Kidney epithelial cell (primary cell): ENCODE results near the gene BCAR1. TPM values are rescaled to one million over a fixed set of nuclear protein-coding genes. Genes with fewer than 3 reads are reported as not detected.
"Not testable (repeated sequence)": the region's sequence is repeated elsewhere in the genome, so short reads cannot be mapped to it uniquely, and the experiment has no call there.

Experiments used
- DNase-seq: peaks from one replicate; pipeline ENCODE4 v3.0.0-alpha.2; 2010; ENCODE audit warnings: low read depth
- H3K27me3 ChIP-seq: 2 replicates; pipeline ENCODE4 v1.6.0; 2011; ENCODE audit warnings: low read length; ENCODE audit not compliant: control insufficient read depth, insufficient read depth
- H3K36me3 ChIP-seq: 2 replicates; pipeline ENCODE4 v1.5.1; 2011; ENCODE audit warnings: low read length; ENCODE audit not compliant: control insufficient read depth, insufficient read depth
- H3K4me3 ChIP-seq: 2 replicates; pipeline ENCODE4 v1.5.1; 2011; ENCODE audit warnings: low read depth, mild to moderate bottlenecking, control low read depth, low read length
- total RNA-seq: library from RNA; depleted of rRNA; stranded (reverse); fragments of >200 nt; gene quantifications from 2 replicates; pipeline ENCODE4 v1.2.3, GENCODE V29; 2015
- TF ChIP-seq, protein P1 (sequence below): IDR thresholded peaks from 2 replicates; pipeline ENCODE4 v1.5.1; 2011; ENCODE audit warnings: mild to moderate bottlenecking, moderate library complexity, low read length, control low read depth, inconsistent platforms; ENCODE audit not compliant: insufficient read depth, poor library complexity, severe bottlenecking

The BCAR1 gene
- total RNA-seq, 1 donor from 2014 or later = 93.8 TPM

DNA sequence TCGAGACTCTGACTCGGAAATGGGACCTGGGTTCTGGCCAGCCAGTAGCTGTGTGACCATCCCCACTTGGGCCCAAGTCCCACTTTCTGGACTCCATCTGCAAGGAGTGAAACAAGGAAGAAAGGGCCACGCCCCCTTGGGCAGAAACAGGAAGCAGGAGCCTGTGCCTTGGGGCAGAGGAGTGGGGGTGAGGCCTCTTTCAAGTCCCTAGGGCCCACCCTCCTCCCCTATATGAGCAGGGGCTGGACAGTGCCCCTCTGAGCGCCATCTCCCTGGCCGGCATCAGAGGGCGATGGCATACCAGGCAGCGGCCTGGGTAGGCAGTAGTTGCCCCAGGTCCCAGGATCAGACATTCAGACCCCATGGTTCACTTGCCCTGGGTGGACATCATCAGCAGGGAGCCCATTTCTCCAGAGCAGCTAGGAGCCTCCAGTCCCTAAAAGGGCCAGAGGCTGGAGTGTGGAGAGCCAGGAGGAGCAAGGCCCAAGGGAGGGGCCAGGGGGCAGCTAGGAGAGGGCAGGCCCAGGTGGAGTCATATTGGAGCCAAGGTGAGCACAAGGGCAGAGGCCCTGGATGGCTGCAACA, 7.1 kb downstream of the BCAR1 start:
- no peak for DNase-seq
- H3K36me3 ChIP-seq = no peaks in the 10 kb centered on the region
- no peaks in the 10 kb centered on the region for H3K27me3 ChIP-seq
- H3K4me3 ChIP-seq = no peak overlapping the region
- TF ChIP-seq, protein P1, sequence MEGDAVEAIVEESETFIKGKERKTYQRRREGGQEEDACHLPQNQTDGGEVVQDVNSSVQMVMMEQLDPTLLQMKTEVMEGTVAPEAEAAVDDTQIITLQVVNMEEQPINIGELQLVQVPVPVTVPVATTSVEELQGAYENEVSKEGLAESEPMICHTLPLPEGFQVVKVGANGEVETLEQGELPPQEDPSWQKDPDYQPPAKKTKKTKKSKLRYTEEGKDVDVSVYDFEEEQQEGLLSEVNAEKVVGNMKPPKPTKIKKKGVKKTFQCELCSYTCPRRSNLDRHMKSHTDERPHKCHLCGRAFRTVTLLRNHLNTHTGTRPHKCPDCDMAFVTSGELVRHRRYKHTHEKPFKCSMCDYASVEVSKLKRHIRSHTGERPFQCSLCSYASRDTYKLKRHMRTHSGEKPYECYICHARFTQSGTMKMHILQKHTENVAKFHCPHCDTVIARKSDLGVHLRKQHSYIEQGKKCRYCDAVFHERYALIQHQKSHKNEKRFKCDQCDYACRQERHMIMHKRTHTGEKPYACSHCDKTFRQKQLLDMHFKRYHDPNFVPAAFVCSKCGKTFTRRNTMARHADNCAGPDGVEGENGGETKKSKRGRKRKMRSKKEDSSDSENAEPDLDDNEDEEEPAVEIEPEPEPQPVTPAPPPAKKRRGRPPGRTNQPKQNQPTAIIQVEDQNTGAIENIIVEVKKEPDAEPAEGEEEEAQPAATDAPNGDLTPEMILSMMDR = no peak

DNA sequence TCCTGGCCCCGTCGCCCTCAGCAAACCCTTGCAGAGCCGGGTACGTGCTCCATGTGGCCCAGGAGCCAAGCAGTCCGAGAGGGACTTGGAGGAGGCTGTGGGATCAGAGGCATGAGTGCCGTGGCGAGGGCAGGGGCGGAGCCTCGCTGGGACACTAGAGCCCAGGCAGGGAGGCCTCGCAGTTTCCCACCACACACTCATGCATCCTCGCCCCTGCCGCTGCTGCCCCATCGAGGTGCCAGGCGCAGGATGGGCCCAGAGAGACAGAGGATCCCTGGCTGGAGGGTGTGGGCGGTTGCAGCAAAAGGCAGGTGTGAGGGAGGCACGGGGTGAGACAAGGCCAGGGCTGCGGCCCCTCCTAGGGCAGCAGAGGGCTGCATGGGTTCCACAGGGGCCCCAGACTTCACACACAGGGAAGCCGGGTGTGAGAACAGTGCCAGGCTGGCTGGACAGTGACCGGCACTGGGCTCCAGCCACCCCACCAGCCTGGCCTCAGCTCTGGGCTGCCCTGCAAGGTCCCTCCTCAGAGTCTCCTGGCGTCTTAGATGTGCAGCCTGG, 7.7 kb downstream of the BCAR1 start:
- DNase-seq = no peak
- H3K36me3 ChIP-seq = no peaks in the 10 kb centered on the region
- TF ChIP-seq, protein P1 = no peak
- H3K27me3 ChIP-seq = no peaks in the 10 kb centered on the region
- H3K4me3 ChIP-seq = no peak overlapping the region

DNA sequence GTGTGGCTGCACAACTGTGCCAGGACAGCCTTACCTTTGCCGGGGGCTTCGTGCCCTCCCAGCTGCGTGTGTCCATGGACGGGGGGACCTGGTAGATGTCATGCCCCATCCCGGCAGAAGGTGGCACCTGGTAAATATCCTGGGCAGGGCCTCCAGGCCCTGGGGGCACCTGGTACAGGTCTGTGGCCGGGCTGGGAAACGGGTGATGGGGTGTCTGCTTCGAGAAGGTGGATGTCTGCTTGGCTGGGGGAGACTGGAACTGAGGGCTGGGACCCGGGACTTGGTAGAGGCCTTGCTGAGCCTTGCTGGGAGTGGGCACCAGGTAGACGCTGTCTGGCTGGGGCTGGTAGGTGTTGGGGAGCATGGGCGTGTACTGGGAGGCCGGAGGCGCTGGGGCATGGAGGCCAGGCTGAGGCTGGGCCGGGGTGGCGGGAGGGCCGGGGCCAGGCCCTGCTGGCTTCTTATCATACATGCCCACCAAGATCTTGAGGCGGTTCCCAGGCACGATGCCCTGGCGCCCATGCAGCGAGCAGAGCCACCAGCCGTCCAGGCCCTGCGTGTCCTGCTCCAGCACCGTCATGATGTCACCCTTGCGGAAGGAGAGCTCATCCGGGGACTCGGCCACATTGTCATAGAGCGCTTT, 8.9 kb downstream of the BCAR1 start:
- H3K36me3 ChIP-seq, H3K27me3 ChIP-seq, DNase-seq, H3K4me3 ChIP-seq: not testable (repeated sequence)

DNA sequence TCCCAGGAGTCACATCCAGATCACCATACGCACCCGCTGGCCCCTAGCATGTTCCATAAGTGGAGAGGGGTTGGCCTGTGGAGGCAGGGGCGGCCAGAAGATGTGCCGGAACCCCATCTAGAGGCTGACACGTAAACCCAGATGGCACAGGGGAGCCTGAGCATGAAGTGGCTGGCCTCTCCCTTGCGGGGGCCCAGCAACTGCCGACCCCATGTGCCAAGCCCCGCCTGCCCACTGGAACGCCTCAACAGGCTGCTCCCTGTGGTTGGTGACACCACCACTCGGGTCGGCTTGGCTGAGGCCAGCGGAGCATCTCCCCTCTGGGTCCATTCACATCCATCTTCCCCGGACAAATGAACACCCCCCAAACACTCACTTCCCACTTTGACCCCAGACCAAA, 9.5 kb downstream of the BCAR1 start:
- H3K36me3 ChIP-seq = peaks cover 1% of the 10 kb centered on the region
- H3K4me3 ChIP-seq = no peak overlapping the region
- TF ChIP-seq, protein P1 = no peak
- no peak for DNase-seq
- H3K27me3 ChIP-seq = no peaks in the 10 kb centered on the region

DNA sequence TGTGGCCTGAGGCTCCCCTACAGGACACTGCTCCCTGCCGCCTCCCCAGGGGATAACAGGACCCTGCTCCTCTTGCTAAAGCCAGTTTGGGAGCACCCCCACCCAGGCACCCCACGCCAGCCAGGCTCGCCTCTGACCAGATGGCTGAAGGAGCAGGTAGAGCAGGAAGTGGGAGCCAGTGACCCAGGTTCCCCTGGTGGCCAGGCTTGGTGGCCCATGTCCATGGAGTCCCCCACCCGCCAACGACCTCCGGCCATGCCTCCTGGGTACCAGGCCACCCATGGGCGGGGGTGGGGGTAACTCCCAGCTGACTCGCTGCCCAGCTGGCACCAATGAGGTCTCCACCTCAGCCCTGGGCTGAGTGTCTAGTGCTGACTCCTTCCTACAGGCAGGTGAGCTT, 10.0 kb downstream of the BCAR1 start:
- no peaks in the 10 kb centered on the region for H3K27me3 ChIP-seq
- H3K36me3 ChIP-seq = peaks cover 1% of the 10 kb centered on the region
- no peak overlapping the region for H3K4me3 ChIP-seq
- DNase-seq = no peak
- TF ChIP-seq, protein P1 = no peak

DNA sequence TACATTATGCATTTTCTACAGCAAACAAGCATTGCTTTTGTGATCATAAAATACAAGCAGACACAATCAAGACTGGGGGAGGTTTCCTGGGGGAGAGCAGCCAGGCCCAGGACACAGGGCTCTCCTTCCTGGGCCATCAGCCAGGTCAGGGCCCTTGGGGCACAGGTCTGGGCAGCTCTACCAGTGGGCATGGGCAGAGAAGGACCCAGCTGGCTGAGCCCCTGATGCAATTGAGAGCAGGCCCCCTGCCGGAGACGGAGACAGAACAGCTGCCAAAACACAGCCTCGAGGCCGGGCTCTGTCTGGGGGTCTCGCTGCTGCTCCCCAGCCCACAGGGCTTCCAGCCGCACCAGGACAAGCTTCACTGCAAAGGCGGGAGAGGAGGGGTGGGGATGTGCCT, 10.8 kb downstream of the BCAR1 start:
- not testable (repeated sequence) for DNase-seq, H3K27me3 ChIP-seq, H3K36me3 ChIP-seq, H3K4me3 ChIP-seq
